ENCODE results near the gene CEP170.

DNA sequence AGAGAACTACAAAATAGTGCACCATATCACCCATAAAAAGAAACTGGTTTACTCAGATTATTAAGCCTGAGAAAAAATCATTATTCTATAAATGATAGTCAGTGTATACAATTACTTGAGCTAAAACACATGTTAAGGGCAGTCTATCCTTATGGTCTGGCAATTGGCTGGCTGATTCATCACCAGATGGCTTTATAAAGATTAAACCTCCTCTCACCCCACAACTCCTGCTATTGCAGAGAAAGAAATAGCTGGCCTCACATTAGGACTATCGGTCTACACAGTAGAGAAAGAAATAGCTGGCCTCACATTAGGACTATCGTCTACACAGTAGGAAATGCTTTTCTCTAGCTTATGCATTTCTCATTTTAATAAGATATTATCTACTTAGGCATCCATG lies 21.2 kb downstream of the CEP170 start:
- TF ChIP-seq, protein P1, sequence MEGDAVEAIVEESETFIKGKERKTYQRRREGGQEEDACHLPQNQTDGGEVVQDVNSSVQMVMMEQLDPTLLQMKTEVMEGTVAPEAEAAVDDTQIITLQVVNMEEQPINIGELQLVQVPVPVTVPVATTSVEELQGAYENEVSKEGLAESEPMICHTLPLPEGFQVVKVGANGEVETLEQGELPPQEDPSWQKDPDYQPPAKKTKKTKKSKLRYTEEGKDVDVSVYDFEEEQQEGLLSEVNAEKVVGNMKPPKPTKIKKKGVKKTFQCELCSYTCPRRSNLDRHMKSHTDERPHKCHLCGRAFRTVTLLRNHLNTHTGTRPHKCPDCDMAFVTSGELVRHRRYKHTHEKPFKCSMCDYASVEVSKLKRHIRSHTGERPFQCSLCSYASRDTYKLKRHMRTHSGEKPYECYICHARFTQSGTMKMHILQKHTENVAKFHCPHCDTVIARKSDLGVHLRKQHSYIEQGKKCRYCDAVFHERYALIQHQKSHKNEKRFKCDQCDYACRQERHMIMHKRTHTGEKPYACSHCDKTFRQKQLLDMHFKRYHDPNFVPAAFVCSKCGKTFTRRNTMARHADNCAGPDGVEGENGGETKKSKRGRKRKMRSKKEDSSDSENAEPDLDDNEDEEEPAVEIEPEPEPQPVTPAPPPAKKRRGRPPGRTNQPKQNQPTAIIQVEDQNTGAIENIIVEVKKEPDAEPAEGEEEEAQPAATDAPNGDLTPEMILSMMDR (IDR thresholded peaks at IDR 0.05; ENCODE audit: low read length), result no peak
- TF ChIP-seq EZH2 (IDR thresholded peaks at IDR 0.05; ENCODE audit: borderline replicate concordance, low read length), result no peak
